Stimulated activated CD8-positive, alpha-beta memory T cell treated with anti-CD3 and anti-CD28 coated beads, Interleukin-4, amount 100 ng/mL, for 24 hours (primary cell): ENCODE measurements around the gene CLK3.
"Not testable (repeated sequence)": the region's sequence is repeated elsewhere in the genome, so short reads cannot be mapped to it uniquely, and the experiment has no call there.

Source experiments
- DNase-seq: peaks from one replicate; pipeline ENCODE4 v3.0.0-alpha.2; 2020; ENCODE audit warnings: low read depth

CLK3 gene

GRCh38 chr15:74615508-74616365 lies at the start of gene CLK3:
TSS of gene CLK3 (plus strand) at chr15:74615836. CDS start at chr15:74619197, 3,361 bp downstream.
- peak; percentile 97 for DNase-seq

- DNase-seq = no peak
Observed at GRCh38 chr15:74568594-74568993, 47.0 kb upstream of the CLK3 start.

GRCh38 chr15:74569731-74570070 lies 45.9 kb upstream of the CLK3 start:
- DNase-seq = no peak

GRCh38 chr15:74571191-74571590 lies 44.4 kb upstream of the CLK3 start:
- DNase-seq = no peak

GRCh38 chr15:74573987-74574386 lies 41.6 kb upstream of the CLK3 start:
- no peak for DNase-seq

GRCh38 chr15:74578496-74578994 lies 37.1 kb upstream of the CLK3 start:
- no peak for DNase-seq

- no peak for DNase-seq
Observed at GRCh38 chr15:74579001-74579400, 36.6 kb upstream of the CLK3 start.

GRCh38 chr15:74580538-74581350 lies 34.9 kb upstream of the CLK3 start:
- DNase-seq = no peak

GRCh38 chr15:74584204-74584603 lies 31.4 kb upstream of the CLK3 start:
- no peak for DNase-seq

- no peak for DNase-seq
Observed at GRCh38 chr15:74584779-74585178, 30.9 kb upstream of the CLK3 start.

GRCh38 chr15:74585191-74585590 lies 30.4 kb upstream of the CLK3 start:
- no peak for DNase-seq

GRCh38 chr15:74585857-74586256 lies 29.8 kb upstream of the CLK3 start:
- no peak for DNase-seq

- DNase-seq = no peak
Observed at GRCh38 chr15:74589826-74590225, 25.8 kb upstream of the CLK3 start.

- no peak for DNase-seq
Observed at GRCh38 chr15:74592222-74592621, 23.4 kb upstream of the CLK3 start.

GRCh38 chr15:74593122-74593521 lies 22.5 kb upstream of the CLK3 start:
- no peak for DNase-seq

GRCh38 chr15:74594455-74594854 lies 21.2 kb upstream of the CLK3 start:
- no peak for DNase-seq

- no peak for DNase-seq
Observed at GRCh38 chr15:74595271-74595670, 20.4 kb upstream of the CLK3 start.

GRCh38 chr15:74596736-74597135 lies 18.9 kb upstream of the CLK3 start:
- DNase-seq = not testable (repeated sequence)

- DNase-seq = not testable (repeated sequence)
Observed at GRCh38 chr15:74597146-74597705, 18.4 kb upstream of the CLK3 start.

GRCh38 chr15:74598126-74598842 lies 17.4 kb upstream of the CLK3 start:
- DNase-seq = peak; percentile 84

GRCh38 chr15:74599156-74599555 lies 16.5 kb upstream of the CLK3 start:
- DNase-seq = no peak
